Mesendoderm (in vitro differentiated cells): ENCODE results near the gene EPOP. TPM values are rescaled to one million over a fixed set of nuclear protein-coding genes. Genes with fewer than 3 reads are reported as not detected.
"Not testable (repeated sequence)": the region's sequence is repeated elsewhere in the genome, so short reads cannot be mapped to it uniquely, and the experiment has no call there.

ENCODE experiments used
- DNase-seq: peaks from one replicate; pipeline ENCODE4 v3.0.0; 2013
- H2AK5ac ChIP-seq: 2 replicates; pipeline ENCODE4 v1.6.1; 2013; ENCODE audit warnings: low read length, inconsistent platforms
- H2BK120ac ChIP-seq: 2 replicates; pipeline ENCODE4 v1.6.1; 2013; ENCODE audit warnings: low read depth, mild to moderate bottlenecking, low read length, moderate library complexity, mixed read lengths
- H2BK15ac ChIP-seq: replicated peaks from 2 replicates; pipeline ENCODE4 v1.6.1; 2013; ENCODE audit warnings: low read depth, mild to moderate bottlenecking, moderate library complexity
- H2BK5ac ChIP-seq: 2 replicates; pipeline ENCODE4 v1.6.1; 2013; ENCODE audit warnings: low read length, inconsistent platforms
- H3K18ac ChIP-seq: 2 replicates; pipeline ENCODE4 v1.6.1; 2013; ENCODE audit warnings: mild to moderate bottlenecking, low read length, mixed read lengths
- H3K23ac ChIP-seq: one replicate; pipeline ENCODE4 v1.6.1; 2013; ENCODE audit warnings: low read length
- H3K27ac ChIP-seq: 2 replicates; pipeline ENCODE4 v1.5.1; 2013; ENCODE audit warnings: low read depth, mild to moderate bottlenecking, inconsistent platforms, low read length, moderate library complexity
- H3K27me3 ChIP-seq: 2 replicates; pipeline ENCODE4 v1.6.1; 2013; ENCODE audit warnings: low read length, control low read depth, mild to moderate bottlenecking, inconsistent platforms; ENCODE audit not compliant: insufficient read depth, poor library complexity
- H3K36me3 ChIP-seq: 2 replicates; pipeline ENCODE4 v1.6.1; 2013; ENCODE audit warnings: low read length, inconsistent platforms; ENCODE audit not compliant: control insufficient read depth, insufficient read depth
- H3K4ac ChIP-seq: one replicate; pipeline ENCODE4 v1.6.1; 2013; ENCODE audit warnings: low read depth, mild to moderate bottlenecking, low read length, moderate library complexity
- H3K4me1 ChIP-seq: 2 replicates; pipeline ENCODE4 v1.6.1; 2013; ENCODE audit warnings: low read depth, low read length, inconsistent platforms; ENCODE audit not compliant: control insufficient read depth
- H3K4me2 ChIP-seq: 2 replicates; pipeline ENCODE4 v1.6.1; 2013; ENCODE audit warnings: low read length
- H3K4me3 ChIP-seq: 2 replicates; pipeline ENCODE4 v1.5.1; 2013; ENCODE audit warnings: mild to moderate bottlenecking, low read length
- H3K56ac ChIP-seq: one replicate; pipeline ENCODE4 v1.6.1; 2013; ENCODE audit warnings: low read length
- H3K79me1 ChIP-seq: 2 replicates; pipeline ENCODE4 v1.6.1; 2013; ENCODE audit warnings: low read length, inconsistent platforms
- H3K79me2 ChIP-seq: 2 replicates; pipeline ENCODE4 v1.6.1; 2013; ENCODE audit warnings: mild to moderate bottlenecking, low read length; ENCODE audit not compliant: control insufficient read depth, insufficient read depth
- H3K9ac ChIP-seq: 2 replicates; pipeline ENCODE4 v1.6.1; 2013; ENCODE audit warnings: low read length, inconsistent platforms
- H4K5ac ChIP-seq: one replicate; pipeline ENCODE4 v1.6.1; 2013; ENCODE audit warnings: low read length
- H4K8ac ChIP-seq: one replicate; pipeline ENCODE4 v1.6.1; 2013; ENCODE audit warnings: low read depth, mild to moderate bottlenecking, control low read depth, low read length, moderate library complexity
- WGBS: extraction: QIAGEN DNeasy Blood & Tissue Kit; methylation state at CpG from one replicate; pipeline ENCODE4 v1.1.7; 2013; ENCODE audit warnings: low lambda C conversion rate, missing lambda C conversion rate; ENCODE audit not compliant: insufficient coverage; ENCODE audit errors: extremely low coverage; 5-methylcytosine and 5-hydroxymethylcytosine counted together
- small RNA-seq: library from polyadenylated mRNA; stranded (forward); fragments of <200 nt; extraction: miRNeasy Mini kit (QIAGEN cat#:217004); gene quantifications from one replicate; pipeline ENCODE3, GENCODE V24; 2013; ENCODE audit not compliant: insufficient read depth

EPOP gene

DNA sequence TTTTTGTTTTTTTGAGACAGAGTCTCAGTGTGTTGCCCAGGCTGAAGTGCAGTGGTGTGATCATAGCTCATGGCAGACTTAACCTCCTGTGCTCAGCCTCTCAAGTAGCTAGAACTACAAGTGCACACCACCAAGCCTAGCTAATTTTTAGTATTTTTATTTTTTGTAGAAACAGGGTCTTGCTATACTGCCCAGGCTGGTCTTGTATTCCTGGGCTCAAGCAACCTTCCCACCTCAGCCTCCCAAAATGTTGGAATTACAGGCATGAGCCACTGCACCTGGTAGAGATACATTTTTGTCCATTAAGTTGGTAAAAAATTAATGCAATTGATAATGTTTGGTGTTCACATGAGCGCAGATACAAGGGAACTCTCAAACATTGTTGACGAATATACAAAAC lies 46.8 kb downstream of the EPOP start:
- Histone ChIP-seq H2BK120ac (no peak overlapping the region), H3K4ac (no peak overlapping the region), H3K4me1 (no peaks in the 10 kb centered on the region), H3K27ac (no peak overlapping the region), H2BK5ac (no peak overlapping the region), H3K79me2 (no peaks in the 10 kb centered on the region), H2BK15ac (no peak overlapping the region), H3K27me3 (no peaks in the 10 kb centered on the region), H3K4me2 (no peak overlapping the region), H4K5ac (no peak overlapping the region), H3K23ac (no peak overlapping the region), H3K9ac (no peak overlapping the region), H2AK5ac (no peak overlapping the region), H3K36me3 (no peaks in the 10 kb centered on the region), H3K4me3 (no peak overlapping the region), H3K18ac (no peak overlapping the region), H3K56ac (no peak overlapping the region), H4K8ac (no peak overlapping the region), H3K79me1 (no peaks in the 10 kb centered on the region)
- WGBS: no CpG with 5 or more reads among the region's 2 CpGs
- DNase-seq: no peak

DNA sequence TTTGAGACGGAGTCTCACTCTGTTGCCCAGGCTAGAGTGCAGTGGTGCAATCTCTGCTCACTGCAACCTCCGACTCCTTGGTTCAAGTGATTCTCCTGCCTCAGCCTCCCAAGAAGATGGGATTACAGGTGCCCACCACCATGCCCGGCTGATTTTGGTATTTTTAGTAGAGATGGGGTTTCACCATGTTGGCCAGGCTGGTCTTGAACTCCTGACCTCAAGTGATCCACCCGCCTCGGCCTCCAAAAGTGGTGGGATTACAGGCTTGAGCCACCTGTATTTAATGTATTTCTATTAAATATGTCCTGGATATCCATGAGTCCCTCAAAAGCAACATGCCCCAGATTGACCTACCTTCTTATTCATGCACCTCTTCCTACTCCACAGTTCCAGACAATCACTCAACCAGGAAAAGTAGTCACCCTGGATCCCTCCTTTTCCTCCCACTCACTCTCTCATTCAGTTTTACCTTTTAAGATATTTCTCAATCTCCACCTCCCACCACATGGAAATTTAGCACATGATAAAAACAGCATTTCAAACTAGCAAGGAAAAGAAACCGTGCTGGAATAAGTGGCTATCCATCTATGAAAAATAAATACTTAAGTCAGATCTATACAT lies 48.0 kb downstream of the EPOP start:
- not testable (repeated sequence) for H3K18ac ChIP-seq, H3K79me1 ChIP-seq, H3K79me2 ChIP-seq, H3K4me1 ChIP-seq, H3K9ac ChIP-seq, DNase-seq, H4K8ac ChIP-seq, H2BK5ac ChIP-seq, H3K36me3 ChIP-seq, H3K56ac ChIP-seq, H2BK120ac ChIP-seq, H2AK5ac ChIP-seq, H2BK15ac ChIP-seq, H3K4ac ChIP-seq, H3K27ac ChIP-seq, H3K23ac ChIP-seq, H4K5ac ChIP-seq, H3K4me2 ChIP-seq, H3K27me3 ChIP-seq, H3K4me3 ChIP-seq
- WGBS: no CpG with 5 or more reads among the region's 6 CpGs

DNA sequence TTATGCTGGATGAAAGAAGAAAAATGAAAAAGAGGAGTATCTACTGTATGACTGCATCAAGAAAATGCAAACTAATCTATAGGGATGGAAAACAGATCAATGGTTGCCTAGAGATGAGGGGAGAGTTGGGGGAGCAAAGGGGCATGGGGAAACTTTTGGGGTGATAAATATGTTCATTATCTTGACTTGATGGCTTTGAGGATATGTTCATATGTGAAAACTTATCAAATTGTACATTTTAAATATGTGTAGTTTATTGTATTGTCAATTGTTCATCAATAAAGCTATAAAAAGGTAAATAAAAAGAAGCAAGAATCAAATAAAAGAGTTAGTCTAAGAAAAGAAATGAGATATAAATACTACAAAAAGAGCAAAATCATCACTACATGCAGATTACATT lies 49.3 kb downstream of the EPOP start:
- Histone ChIP-seq H2AK5ac (no peak overlapping the region), H3K79me2 (no peaks in the 10 kb centered on the region), H3K4me2 (no peak overlapping the region)

DNA sequence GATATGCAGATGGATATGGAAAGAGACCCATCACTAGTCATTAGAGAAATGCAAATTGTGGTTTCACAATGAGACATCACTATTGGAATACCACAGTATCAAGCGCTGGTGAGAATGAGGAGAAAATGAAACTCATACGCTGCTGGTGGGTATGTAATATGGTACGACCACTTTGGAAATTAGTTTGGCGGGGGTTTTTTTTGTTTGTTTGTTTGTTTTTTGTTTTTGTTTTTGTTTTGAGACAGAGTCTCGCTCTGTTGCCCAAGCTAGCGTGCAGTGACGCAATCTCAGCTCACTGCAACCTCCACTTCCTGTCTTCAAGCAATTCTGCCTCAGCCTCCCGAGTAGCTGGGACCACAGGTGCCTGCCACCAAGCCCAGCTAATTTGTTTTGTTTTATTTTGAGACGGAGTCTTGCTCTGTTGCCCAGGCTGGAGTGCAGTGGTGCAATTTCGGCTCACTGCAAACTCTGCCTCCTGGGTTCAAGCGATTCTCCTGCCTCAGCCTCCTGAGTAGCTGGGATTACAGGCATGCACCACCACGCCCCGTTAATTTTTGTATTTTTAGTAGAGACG lies 49.9 kb downstream of the EPOP start:
- not testable (repeated sequence) for H3K18ac ChIP-seq, H3K27ac ChIP-seq, H2AK5ac ChIP-seq, H2BK120ac ChIP-seq, H2BK5ac ChIP-seq, H4K8ac ChIP-seq, H2BK15ac ChIP-seq, H3K4me1 ChIP-seq, H3K4me3 ChIP-seq, H3K79me2 ChIP-seq, H3K9ac ChIP-seq, H3K23ac ChIP-seq, H3K4ac ChIP-seq, H3K56ac ChIP-seq, H4K5ac ChIP-seq, DNase-seq, H3K79me1 ChIP-seq, H3K27me3 ChIP-seq, H3K4me2 ChIP-seq, H3K36me3 ChIP-seq
- no CpG with 5 or more reads among the region's 14 CpGs for WGBS

More for the DNA sequence above, 49.3 kb downstream of the EPOP start:
- Histone ChIP-seq H3K4me3 (no peak overlapping the region), H4K5ac (no peak overlapping the region), H2BK5ac (no peak overlapping the region), H3K36me3 (no peaks in the 10 kb centered on the region), H3K79me1 (no peaks in the 10 kb centered on the region), H3K56ac (no peak overlapping the region), H3K18ac (no peak overlapping the region), H3K4ac (no peak overlapping the region), H3K9ac (no peak overlapping the region), H2BK120ac (no peak overlapping the region), H4K8ac (no peak overlapping the region), H3K23ac (no peak overlapping the region), H2BK15ac (no peak overlapping the region), H3K27ac (no peak overlapping the region), H3K27me3 (no peaks in the 10 kb centered on the region), H3K4me1 (no peaks in the 10 kb centered on the region)
- DNase-seq: no peak

Small RNAs within 50 kb of the gene (small RNA-seq; reads per million reads assigned to genes)
- gene MIR4726: 0.90 reads per million
- not detected for gene MIR4734
